ENCODE measurements around the gene ACTR1B. TPM values are rescaled to one million over a fixed set of nuclear protein-coding genes. Genes with fewer than 3 reads are reported as not detected.
"Not testable (repeated sequence)": the region's sequence is repeated elsewhere in the genome, so short reads cannot be mapped to it uniquely, and the experiment has no call there.

Gene ACTR1B
- polyA plus RNA-seq, 1 experiment: 64.6 TPM

DNA sequence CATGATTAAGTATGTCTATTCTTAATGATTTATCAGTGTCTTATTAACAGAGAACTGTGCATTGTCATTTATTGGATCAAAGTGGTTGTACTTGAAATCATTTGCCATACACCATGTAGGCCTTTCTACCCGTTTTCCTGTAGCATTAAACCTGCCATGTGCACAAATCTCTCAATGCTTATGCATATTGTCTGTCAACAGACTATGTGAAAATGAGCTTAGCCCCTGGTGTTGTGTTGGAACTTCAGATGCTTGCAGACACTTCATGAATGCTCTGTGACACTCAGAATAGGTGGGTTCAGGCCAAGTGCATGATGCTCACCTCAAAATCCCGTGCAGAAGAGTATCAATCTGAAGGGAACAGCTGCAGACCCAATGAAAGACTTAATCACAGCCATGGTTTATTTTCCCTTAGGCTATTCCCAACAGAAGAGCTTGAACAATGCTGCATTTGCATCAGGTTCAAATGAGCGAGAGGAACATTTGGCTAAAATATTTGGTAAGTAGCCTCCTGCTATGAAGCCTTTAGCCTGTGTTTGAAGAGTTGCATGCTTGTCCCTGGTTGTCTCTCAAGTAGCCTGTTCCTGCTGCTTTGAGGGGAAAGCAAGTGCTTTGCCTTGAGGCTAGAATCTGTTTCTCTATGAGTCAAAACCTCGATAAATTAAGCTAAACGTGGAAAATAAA, 11.7 kb upstream of the ACTR1B start:
- no peaks in the 10 kb centered on the region for H3K36me3 ChIP-seq (ENCODE audit: control insufficient read depth, insufficient read depth, low read length)
- H3K4me3 ChIP-seq (ENCODE audit: low read depth, low read length): no peak overlapping the region
- POLR2A ChIA-PET: no interaction called here
- CTCF ChIA-PET: interaction anchor here (1.0 to 2.4 kb wide), 4 partner anchors 11 to 85 kb away, joined by 3 to 8 read pairs (median 5); partner anchors contain the start of gene ACTR1B
- no peaks in the 10 kb centered on the region for H3K27me3 ChIP-seq (ENCODE audit: control insufficient read depth, insufficient read depth, low read length)
- TF ChIP-seq, protein P1, sequence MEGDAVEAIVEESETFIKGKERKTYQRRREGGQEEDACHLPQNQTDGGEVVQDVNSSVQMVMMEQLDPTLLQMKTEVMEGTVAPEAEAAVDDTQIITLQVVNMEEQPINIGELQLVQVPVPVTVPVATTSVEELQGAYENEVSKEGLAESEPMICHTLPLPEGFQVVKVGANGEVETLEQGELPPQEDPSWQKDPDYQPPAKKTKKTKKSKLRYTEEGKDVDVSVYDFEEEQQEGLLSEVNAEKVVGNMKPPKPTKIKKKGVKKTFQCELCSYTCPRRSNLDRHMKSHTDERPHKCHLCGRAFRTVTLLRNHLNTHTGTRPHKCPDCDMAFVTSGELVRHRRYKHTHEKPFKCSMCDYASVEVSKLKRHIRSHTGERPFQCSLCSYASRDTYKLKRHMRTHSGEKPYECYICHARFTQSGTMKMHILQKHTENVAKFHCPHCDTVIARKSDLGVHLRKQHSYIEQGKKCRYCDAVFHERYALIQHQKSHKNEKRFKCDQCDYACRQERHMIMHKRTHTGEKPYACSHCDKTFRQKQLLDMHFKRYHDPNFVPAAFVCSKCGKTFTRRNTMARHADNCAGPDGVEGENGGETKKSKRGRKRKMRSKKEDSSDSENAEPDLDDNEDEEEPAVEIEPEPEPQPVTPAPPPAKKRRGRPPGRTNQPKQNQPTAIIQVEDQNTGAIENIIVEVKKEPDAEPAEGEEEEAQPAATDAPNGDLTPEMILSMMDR (IDR thresholded peaks at IDR 0.05; ENCODE audit: insufficient read depth, low read depth, low read length): no peak
- DNase-seq (ENCODE audit: low read depth): no peak

DNA sequence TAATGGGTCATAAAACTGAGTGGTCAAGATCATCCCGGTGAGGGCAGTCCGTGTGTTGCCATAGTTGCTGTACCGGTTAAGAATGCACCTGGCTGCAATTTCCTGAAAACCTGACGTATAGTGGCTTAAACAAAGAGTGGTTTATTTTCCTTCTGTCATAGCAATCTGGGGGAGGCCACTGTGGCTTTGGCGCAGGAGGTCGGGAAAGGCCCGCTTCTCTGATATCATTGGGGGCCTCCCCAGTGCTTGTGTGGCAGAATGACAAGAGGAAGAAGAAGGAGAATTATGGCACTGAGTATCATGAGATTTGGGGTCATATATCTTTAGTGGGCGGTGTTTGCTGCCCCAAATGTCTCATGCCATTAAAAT, 10.1 kb upstream of the ACTR1B start:
- DNase-seq (ENCODE audit: low read depth): no peak
- Histone ChIP-seq H3K36me3 (ENCODE audit: control insufficient read depth, insufficient read depth, low read length) (no peaks in the 10 kb centered on the region), H3K27me3 (ENCODE audit: control insufficient read depth, insufficient read depth, low read length) (no peaks in the 10 kb centered on the region), H3K4me3 (ENCODE audit: low read depth, low read length) (no peak overlapping the region)
- CTCF ChIA-PET: interaction anchor here (1.5 to 2.5 kb wide), 2 partner anchors 9 to 23 kb away, joined by 8 to 19 read pairs; partner anchors contain the start of gene ACTR1B
- POLR2A ChIA-PET: no interaction called here
- TF ChIP-seq, protein P1 (IDR thresholded peaks at IDR 0.05; ENCODE audit: insufficient read depth, low read depth, low read length): no peak

DNA sequence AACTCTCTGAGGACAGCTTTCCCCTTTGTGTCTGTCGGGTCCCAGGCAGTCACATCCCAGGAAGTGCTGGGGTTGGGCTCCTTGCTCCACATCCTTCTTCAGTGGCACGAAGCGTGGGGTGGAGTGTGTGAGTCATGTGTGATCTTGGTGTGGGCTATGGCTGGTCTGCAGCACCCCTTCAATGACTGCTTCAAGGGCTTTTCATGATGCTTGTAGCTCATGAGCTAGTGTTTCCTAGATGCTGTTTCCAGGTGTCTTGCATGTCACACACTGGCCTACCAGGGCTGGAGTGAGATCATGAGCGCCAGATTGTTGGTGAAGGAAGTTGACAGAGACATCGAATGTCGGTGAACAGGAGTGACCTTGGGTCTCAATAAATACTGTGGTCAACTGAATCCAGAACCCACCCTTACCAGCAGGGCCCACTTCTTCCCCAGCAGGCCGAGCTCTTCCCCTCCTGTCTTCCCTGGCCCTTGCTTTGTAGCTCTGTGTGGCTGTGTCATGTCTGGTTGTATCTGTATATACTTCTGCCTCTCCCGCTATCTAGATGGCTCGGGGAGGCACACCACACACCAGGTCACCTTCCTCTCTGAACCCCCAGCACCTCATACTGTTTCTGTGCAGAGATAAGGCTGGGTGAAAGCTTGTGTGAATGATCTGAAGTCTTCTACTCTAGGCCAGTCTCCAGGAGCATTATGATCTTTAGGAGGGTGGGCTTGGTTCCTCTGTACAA, 9.5 kb upstream of the ACTR1B start:
- H3K36me3 ChIP-seq (ENCODE audit: control insufficient read depth, insufficient read depth, low read length): no peaks in the 10 kb centered on the region
- no peak overlapping the region for H3K4me3 ChIP-seq (ENCODE audit: low read depth, low read length)
- TF ChIP-seq, protein P1 (IDR thresholded peaks at IDR 0.05; ENCODE audit: insufficient read depth, low read depth, low read length): no peak
- H3K27me3 ChIP-seq (ENCODE audit: control insufficient read depth, insufficient read depth, low read length): no peaks in the 10 kb centered on the region
- POLR2A ChIA-PET: no interaction called here
- no peak for DNase-seq (ENCODE audit: low read depth)
- CTCF ChIA-PET: interaction anchor here (1.3 to 2.5 kb wide), 3 partner anchors 9 to 24 kb away, joined by 5 to 19 read pairs (median 8); partner anchors contain the start of gene ACTR1B

DNA sequence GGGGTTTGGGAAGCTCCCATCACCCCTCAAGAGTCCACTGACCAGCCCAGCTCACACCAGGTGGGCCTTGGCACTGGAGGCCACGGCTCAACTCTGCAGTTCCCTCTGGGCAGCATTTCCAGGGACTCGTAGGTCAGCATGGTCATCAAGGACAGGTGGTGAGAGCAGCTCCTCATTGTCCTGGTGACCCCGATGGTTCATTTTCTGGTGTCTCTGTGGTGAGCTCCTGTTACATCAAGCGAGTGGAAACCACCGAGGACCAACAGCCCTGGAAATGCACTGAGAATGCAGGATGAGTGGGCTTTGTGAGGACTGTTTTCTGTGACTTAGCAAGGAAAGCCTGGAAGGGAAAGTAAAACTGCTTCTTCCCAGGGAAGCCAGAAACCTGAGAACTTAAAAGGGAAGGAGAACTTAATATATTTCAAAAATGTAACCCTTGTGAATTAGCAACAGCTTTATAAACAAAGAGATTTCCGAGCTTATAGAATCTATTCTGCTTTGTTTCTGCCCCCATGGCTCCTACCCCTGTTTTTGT, 8.8 kb upstream of the ACTR1B start:
- CTCF ChIA-PET: interaction anchor here (1.3 to 2.5 kb wide), 3 partner anchors 8 to 25 kb away, joined by 5 to 19 read pairs (median 8); partner anchors contain the start of gene ACTR1B
- H3K4me3 ChIP-seq (ENCODE audit: low read depth, low read length); POLR2A ChIA-PET; DNase-seq (ENCODE audit: low read depth); H3K27me3 ChIP-seq (ENCODE audit: control insufficient read depth, insufficient read depth, low read length); H3K36me3 ChIP-seq (ENCODE audit: control insufficient read depth, insufficient read depth, low read length): not testable (repeated sequence)

DNA sequence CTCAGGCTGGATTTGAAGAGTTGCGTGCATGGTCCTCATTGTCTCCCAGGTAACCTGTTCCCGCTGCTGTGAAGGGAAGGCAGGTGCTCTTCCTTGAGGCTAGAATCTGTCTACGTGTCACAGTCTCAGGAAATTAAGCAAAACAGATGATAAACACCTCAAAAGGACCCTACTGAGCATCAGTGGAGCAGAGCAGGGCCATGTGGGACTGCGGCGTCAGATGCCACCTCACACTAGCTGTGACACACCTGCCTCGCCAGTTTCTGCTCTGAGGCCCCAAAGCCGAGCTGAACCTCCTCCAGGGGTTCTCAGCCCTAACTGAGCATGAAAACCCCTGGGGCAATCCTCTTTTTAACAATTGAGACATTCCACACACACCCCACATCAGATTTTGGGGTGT, 7.7 kb upstream of the ACTR1B start:
- no peak for DNase-seq (ENCODE audit: low read depth)
- Histone ChIP-seq H3K27me3 (ENCODE audit: control insufficient read depth, insufficient read depth, low read length) (no peaks in the 10 kb centered on the region), H3K4me3 (ENCODE audit: low read depth, low read length) (no peak overlapping the region), H3K36me3 (ENCODE audit: control insufficient read depth, insufficient read depth, low read length) (no peaks in the 10 kb centered on the region)
- CTCF ChIA-PET: interaction anchor here (1.1 to 2.5 kb wide), 2 partner anchors 26 to 81 kb away, joined by 3 to 19 read pairs; no protein-coding TSS in a partner anchor
- POLR2A ChIA-PET: no interaction called here
- TF ChIP-seq, protein P1 (IDR thresholded peaks at IDR 0.05; ENCODE audit: insufficient read depth, low read depth, low read length): no peak

Measured in BJ (cell line).